DMS 273 (cell line): ENCODE results near the gene SSH2.
"Not testable (repeated sequence)": the region's sequence is repeated elsewhere in the genome, so short reads cannot be mapped to it uniquely, and the experiment has no call there.

Experiments used
- DNase-seq: peaks from one replicate; lab custom pipeline; 2025; ENCODE audit not compliant: unreplicated experiment; lab: John Stamatoyannopoulos, UW

Gene SSH2

DNA sequence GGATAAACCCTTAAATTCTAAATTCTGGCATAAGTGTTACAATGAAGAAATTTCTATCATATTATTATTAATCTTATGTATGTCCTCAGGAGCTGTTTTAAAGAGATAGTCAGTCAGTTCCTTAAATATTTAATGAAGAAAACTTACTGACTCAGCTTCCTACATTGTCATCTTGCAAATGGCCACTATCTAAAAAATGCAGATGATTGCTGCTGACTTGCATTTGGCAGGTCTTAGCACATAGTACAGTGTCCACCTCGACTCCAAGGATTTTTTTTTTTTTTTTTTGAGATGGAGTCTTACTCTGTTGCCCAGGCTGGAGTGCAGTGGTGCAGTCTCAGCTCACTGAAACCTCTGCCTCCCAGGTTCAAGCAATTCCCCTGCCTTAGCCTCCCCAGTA, 252.2 kb downstream of the SSH2 start:
- DNase-seq = no peak

DNA sequence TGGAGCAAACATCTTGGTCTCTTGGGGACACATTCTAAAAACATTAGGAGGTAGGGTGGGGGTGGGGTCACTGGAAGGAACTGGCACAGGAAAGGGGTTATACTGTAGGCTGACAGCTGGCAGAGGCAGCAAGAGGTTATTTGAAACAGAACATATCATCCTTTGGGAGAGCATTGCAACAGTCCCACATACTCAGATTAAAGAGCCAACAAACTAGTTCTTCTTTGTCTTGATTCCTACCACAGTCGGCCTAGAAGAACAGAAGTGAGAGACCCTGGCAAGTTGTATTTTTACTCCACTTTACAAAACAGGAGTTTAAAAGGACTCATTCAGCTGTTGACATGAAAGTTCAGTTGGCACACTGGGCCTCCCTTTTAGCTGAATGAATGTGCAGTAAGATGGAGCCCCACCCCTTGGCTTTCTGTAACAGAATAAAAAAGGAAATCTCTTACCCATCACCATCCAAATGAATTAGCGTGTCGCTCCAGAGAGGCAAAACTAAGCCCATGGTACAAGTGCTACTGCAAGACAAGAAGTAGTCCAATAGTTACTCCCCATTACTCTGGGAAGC, 252.7 kb downstream of the SSH2 start:
- peak; percentile 70 for DNase-seq

DNA sequence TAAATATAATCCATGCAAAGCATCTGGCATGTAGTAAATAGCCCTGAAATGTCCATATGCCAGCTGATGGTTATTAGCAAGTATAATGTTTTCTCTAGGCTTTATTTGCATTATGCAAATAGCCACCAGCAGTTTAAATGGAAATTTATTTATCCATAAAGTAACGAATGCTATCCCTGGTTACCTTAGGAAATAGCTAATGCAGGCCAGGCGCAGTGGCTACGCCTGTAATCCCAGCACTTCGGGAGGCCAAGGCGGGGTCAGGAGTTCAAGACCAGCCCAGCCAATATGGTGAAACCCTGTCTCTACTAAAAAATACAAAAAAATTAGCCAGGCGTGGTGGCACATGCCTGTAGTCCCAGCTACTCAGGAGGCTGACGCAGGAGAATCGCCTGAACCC, 254.1 kb downstream of the SSH2 start:
- peak; percentile 50 for DNase-seq

DNA sequence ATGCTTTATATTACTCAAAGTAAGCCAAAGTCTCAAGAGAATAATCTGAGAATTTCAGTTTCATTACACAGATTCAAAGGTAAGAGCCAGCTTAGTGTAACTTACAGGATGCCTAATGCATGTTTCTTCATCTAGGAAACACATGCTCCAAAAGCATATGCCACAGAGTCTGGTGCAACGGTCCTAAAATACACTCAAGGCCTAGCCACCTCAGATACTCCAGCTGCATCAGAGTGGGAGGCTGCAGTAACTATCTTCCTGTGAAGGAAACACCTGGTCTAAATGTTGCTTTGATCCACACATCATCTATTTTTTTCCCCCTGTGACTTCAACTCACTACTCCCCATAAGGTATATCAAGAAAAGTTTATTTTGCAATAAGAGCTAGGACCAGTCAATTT, 255.7 kb downstream of the SSH2 start:
- DNase-seq = peak; percentile 32

DNA sequence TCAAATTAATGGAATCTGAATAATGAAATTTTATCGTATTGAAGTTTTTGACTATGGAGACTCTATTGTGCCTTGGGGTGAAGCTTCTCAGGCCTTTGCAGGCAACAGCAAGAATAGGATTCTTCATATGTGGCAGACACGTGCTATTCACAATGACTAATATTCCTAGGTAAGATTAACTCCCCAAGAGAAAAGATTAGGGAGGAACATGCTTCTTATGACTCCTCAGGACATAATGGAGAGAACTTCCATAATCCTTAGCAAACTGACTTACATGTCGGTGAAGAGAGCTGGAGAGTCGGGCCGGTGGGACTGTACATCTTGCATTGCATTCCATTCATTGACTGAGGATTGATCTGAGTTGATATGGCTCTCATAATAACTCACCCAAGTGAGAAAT, 258.4 kb downstream of the SSH2 start:
- DNase-seq = no peak

DNA sequence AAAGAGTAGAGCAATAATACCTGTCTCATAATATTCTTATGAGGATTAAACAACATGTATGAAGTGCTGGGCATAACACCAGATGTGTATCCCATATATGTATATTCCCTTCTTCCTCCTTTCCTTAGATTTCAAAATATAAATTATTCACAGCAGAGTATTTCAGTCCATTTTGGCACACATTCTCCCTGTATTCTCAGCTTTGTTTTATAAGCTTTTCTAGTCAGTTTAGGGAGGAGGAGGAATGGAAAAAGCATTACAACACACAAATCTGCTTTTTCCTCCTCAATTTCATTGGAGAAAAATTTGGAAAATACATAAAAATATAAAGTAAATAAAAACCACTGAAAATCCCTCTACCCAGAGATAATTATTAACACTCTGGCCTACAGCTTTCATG, 260.8 kb downstream of the SSH2 start:
- no peak for DNase-seq

DNA sequence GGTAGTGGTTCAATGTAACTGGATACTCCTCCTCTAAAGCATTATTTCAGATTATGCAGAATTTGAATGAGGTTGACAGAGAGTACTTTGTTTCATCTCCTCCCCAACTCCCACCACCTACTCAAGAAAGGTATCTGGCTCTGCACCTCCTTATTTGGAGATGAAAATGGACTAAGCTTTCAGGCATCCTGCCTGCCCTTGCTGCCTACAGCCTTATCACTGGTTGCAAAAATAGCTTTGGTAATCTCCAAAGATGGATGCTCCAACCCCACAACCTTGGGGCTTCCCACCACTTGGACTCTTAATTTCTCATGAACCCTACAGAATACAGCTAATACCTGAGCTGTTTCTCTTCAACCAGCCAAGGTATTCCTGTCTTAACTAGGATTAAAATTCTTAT, 262.1 kb downstream of the SSH2 start:
- no peak for DNase-seq

DNA sequence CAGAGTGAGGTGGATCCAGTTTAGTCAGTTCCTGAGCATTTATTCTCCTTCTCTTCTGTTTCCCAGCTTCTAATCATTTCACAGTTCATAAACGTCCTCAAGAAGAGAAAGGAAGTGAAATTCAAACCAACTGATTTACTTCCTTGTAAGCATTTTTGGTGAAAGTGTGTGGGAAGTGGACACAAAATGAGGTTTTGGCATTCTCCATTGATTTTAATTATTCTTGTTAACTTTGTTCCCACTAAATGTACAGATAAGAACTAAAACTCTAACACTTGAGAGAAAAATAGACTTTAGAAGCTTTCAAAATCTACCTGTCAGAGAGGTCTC, 264.6 kb downstream of the SSH2 start:
- no peak for DNase-seq

DNA sequence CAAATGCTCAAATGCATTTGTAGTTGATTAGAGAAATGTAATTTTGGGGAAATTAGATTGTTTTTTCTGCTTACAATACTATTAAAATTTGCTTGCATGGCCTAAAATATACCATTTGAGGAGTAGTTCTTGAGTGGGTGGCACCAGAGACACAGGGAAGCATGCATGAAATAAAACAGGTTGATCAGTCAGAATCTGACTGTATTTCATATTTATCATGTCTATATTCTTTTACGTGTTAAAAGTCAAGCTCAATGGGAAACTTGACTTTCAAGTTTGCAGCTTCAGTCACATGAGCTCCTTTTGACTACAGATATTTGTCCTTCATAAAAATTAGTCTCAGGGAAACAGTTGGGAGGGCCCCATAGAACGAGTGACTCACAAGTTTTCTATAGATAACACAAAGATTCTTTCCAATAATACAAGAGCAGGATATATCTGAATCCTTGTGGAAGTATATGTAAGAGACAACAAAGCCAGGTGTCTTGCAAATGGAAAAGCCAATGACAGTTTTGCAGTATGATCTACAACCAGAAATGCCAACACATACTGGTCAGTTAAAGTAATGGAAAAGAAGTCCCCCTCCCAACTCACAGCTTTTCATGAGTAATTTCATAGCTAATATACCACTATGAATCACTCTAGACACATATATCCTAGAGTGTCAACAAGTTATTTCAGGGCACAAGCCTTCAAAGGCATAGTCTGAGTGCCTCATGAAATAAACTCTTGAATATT, 265.1 kb downstream of the SSH2 start:
- no peak for DNase-seq

DNA sequence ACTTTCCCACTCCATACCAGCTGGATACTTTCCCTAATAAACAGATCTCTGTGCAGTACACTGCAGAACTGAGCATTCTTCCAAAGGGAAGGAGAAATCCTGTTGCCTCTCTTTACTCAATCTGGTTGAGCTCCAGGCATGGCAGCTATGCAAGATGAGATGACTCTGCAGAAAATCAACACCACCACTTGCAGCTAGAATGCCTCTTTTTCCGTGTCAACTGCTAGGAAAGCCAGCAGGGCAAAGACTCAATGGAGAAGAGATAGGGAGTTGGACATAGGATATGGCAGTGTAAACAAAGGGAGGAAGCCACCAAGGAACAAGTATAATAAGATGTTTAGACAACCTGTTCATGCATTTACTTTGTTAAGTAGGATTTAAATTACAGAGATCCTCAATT, 266.9 kb downstream of the SSH2 start:
- DNase-seq = peak; percentile 26

DNA sequence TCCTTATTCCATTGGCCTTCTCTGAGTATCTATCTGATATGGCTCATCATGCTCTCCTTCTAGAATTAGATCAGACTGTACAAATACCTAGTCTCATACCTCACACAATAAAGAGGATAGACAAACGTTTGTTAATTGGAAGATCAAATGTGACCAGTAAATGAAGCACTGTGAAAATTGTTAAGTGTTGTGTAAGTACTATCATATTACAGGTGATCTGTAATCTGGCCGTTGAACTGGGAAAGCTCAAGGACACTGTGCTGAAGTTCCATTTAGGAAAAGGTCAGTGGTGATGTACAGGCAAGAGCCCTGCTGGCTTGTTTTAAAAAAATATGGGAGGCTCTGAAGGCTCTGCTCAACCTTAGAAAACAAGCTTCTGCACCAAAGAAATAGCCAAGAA, 268.8 kb downstream of the SSH2 start:
- no peak for DNase-seq

DNA sequence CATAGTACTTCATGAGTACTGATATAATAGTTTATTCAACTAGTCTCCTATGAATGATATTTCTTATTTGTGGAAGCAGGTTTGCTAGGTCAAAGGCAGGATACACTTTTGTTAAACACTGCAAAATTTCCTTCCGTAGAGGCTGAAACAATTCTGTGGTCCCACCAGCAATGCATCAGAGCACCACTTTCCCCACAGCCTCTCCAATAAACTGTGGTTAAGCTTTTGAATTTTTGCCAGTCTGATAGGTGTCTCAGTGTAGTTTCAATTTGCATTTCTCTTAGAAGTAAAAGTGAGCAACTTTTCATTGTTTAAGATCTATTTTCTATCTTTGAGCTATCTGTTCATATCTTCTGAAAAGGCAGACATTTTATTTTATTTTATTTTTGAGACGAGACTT, 270.9 kb downstream of the SSH2 start:
- no peak for DNase-seq

DNA sequence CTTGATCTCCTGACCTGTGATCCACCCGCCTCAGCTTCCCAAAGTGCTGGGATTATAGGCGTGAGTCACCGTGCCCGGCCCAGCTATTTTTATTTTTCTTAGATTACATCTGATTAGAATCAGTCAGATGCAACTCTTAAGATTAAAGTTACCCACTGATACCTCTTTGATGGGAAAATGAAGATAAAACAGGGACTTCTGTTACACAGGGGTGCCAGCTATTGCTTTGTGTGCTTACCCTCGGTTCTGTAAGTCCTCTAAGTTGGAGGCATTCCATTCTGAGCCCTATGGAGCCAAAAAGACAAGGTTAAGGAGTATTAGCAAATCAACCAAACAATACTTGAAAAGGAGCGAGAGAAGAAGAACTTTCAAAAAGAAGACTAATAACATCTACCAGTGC, 274.7 kb downstream of the SSH2 start:
- no peak for DNase-seq

DNA sequence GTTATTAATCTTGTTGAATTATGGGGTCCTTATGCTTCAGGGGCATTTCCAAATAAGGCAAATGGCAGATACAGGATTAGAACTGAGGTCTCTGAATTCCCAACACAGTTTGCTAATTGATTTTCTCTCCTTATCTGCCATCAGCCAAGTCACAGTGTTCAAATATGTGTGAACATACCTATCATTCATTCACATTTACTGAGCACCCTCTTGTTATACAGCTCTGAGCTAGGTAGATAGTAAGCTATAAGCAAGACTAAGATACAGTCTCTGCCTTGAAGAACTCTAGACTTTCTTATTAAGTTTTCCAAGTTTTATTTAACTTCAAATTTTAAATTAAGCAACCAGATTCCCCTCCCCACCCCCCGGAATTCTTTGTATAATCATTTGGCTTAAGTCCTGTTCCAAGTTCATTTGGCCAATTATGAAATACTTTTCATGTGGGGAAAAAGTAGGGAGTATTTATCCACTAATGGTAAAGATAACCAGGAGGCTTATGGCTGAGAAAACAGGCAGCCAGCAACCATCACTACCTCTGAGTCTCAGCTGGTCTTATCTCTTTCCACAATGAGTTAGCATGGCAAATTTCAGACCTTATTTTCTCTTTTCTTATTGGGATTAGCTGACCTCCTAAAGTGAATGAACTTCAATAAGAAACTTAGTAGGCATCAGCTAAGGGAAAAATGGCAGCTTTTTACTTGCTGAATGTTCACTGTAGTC, 275.9 kb downstream of the SSH2 start:
- no peak for DNase-seq

DNA sequence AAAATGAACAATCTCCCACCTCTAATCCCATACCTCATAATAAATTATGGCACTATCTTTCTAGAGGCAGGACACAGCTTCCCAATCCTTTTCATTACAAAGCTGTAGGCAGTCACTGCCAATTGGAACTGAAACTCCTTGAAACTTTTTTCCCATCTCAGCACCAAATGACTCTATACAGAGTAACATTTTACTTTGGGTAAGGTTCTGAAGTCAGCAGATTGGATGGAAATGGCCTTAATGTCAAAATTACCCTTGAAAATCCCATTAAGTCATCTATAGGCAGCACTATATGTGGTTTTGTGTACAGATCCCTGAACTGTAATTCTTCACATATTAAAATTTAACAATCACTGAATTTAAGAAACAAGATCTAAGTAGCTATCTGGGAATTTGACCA, 277.1 kb downstream of the SSH2 start:
- DNase-seq = no peak

DNA sequence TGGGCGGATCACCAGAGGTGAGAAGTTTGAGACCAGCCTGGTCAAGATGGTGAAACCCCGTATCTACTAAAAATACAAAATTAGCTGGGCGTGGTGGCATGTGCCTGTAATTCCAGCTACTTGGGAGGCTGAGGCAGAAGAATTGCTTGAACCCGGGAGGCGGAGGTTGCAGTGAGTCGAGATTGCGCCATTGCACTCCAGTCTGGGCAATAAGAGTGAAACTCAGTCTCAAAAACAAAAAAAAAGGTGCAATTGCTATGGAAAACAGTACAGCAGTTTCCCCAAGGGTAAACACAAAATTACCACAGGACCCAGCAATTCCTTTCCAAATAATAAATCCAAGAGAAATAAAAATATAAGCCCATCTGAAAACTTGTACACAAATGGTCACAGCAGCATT, 278.1 kb downstream of the SSH2 start:
- DNase-seq = not testable (repeated sequence)

DNA sequence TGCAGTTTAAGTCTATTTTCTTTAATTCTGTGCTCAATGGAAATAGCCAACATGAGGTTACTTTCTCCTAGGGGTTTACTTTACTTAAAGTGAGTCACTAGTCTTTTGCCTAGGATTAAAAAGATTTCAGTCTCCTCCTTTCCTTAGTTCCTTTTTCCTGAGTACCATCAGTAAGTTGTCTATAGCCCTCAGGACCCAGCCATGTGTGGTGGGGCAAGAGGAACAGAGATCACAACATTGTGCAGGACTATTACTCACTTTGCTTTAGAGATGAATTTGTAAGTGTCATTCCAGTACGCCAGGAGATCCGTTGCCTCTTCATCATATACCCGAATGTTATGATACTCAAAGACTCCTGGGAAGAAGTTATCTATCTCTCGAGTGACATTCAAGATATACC, 279.6 kb downstream of the SSH2 start:
- no peak for DNase-seq

DNA sequence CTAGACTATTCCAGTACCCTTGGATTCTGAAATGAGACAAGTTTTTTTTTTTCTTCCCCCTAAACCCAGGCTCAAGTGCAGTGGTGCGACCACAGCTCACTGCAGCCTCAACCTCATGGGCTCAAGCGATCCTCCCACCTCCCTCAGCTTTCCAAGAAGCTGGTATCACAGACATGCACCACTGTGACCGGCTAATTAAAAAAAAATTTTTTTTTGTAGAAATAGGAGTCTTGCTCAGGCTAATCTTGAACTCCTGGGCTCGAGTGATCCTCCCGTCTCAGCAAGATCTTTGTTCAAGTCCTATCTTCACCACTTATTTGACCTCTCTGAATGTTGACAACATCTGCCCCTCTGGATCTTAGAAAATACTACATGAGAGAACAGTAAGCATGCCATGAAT, 280.7 kb downstream of the SSH2 start:
- DNase-seq = no peak

DNA sequence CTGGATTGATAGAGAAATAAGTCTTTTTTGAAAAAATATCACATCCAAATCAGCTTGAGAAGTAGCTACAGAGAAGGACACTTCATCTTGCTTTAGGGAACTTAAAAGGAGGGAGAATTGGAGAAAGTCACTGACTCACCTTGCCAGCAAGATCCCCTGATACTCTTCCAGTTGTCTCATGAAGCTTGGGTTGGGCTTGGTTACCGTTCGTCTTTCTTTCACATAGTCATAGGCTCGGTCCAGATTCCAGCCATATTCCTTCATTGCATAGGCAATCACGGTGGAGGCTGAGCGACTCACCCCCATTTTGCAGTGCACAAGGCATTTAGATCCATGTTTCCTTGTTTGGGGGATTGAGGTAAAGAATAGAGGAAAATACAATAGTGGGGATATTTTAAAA, 282.0 kb downstream of the SSH2 start:
- no peak for DNase-seq

DNA sequence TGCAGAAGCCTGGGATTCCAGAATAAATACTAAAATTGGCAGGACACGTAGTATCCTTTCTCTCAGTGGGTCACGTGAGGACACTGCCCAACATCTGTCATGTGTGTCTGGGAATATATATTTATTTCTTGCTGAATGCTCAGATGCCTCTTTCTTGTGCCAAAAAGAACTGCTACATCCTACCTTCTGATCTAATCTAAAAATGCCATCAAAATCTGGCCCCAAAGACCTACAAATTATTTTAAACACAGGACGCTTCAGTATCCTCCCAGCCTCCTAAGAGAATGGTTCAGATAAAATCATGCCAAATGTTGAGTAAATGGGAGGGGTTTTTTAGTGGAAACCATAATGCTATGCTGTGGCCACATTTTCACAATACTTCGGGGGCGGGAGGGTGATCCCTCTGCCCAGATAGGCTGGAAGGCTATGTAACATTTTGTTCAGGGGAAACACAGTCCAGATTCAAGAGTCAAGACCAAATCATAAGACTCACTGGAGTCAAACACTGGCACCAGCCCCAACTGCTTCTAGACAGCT, 284.4 kb downstream of the SSH2 start:
- peak; percentile 93 for DNase-seq

DNA sequence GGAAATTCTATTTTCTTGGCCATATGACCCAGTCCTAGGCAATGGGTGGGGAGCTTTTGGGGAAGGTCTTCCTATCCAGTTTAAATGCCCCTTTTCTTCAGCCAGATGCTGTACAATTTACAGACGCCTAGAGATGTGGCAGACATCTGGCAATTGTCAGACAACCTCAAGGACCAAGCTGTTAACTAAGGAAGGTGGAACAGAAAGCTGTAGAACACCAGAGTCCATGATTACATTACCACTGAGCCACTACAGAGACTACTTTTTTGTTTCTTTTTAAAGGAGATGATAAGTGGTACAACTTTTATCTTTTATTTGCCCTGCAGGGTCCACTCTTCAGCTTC, 286.2 kb downstream of the SSH2 start:
- peak; percentile 70 for DNase-seq

DNA sequence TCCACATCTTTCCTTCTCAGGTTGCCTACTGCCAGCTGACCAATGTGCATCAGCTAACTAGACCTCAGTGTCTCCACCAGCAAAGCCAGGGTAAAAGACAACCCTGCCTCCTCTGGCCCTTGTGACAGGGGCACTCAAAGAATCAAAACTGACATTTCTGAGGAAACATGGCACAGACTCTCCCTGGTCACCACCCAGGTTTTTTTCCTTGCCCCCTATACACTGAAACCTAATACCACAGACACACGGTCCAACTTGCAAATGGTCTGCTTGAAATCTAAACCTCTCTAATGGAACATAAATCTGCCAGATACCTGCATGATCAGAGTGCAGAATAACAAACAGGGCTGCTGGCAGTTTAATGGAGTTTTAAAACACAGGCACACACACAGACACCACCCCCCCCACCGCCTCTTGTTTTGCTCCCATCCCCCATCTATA, 287.8 kb downstream of the SSH2 start:
- DNase-seq = peak; percentile 86
